Loucy (cell line): ENCODE data around the gene LMO7.

Experiments
- EZH2phosphoT487 ChIP-seq: fragments of 200-600 bp; IDR thresholded peaks from 2 replicates; pipeline ENCODE4 v1.6.1; 2018; ENCODE audit warnings: antibody characterized with exemption, mild to moderate bottlenecking, moderate library complexity, borderline replicate concordance
- TF ChIP-seq, protein P1 (sequence below): fragments of 200-600 bp; sonication (generic); conservative IDR thresholded peaks from 2 replicates; pipeline ENCODE4 v1.5.1; 2014; ENCODE audit warnings: mild to moderate bottlenecking, antibody characterized with exemption, low read length

GRCh38 chr13:75669706-75670105 is 33.6 kb downstream of the LMO7 start:
- TF ChIP-seq, protein P1, sequence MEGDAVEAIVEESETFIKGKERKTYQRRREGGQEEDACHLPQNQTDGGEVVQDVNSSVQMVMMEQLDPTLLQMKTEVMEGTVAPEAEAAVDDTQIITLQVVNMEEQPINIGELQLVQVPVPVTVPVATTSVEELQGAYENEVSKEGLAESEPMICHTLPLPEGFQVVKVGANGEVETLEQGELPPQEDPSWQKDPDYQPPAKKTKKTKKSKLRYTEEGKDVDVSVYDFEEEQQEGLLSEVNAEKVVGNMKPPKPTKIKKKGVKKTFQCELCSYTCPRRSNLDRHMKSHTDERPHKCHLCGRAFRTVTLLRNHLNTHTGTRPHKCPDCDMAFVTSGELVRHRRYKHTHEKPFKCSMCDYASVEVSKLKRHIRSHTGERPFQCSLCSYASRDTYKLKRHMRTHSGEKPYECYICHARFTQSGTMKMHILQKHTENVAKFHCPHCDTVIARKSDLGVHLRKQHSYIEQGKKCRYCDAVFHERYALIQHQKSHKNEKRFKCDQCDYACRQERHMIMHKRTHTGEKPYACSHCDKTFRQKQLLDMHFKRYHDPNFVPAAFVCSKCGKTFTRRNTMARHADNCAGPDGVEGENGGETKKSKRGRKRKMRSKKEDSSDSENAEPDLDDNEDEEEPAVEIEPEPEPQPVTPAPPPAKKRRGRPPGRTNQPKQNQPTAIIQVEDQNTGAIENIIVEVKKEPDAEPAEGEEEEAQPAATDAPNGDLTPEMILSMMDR: no peak
- TF ChIP-seq EZH2phosphoT487: no peak
